SK-N-SH (cell line): ENCODE measurements around the gene ISG20. TPM values are rescaled to one million over a fixed set of nuclear protein-coding genes. Genes with fewer than 3 reads are reported as not detected.

Experiments
- CTCF ChIA-PET: fragments of 300-600, 350-600 bp; formaldehyde crosslinking; extraction: SDS; loops from one replicate; lab custom pipeline; 2021; lab: Yijun Ruan, JAX
- POLR2A ChIA-PET: fragments of 350-600 bp; sonication (Branson Sonifier 250); formaldehyde crosslinking; extraction: SDS; loops from one replicate; lab custom pipeline; 2020; ENCODE audit warnings: antibody characterized with exemption, inconsistent platforms; lab: Yijun Ruan, JAX
- DNase-seq: peaks from one replicate; pipeline ENCODE4 v3.0.0; 2012
- H2AFZ ChIP-seq: fragments of 200-600 bp; sonication (generic); 2 replicates; pipeline ENCODE4 v1.8.1; 2016; ENCODE audit warnings: antibody characterized with exemption, mild to moderate bottlenecking, low read depth
- H3F3A ChIP-seq: fragments of 200-600 bp; sonication (generic); replicated peaks from 2 replicates; pipeline ENCODE3; 2016; ENCODE audit warnings: antibody characterized with exemption, mild to moderate bottlenecking; ENCODE audit not compliant: insufficient read depth
- H3K27ac ChIP-seq, 2 experiments: fragments of 200-500 bp in 1 of 2; fragments of 200-600 bp in 1 of 2; sonication (Bioruptor generic) in 1 of 2; sonication (generic), shearing (Covaris generic) in 1 of 2; 2 replicates each; pipeline versions ENCODE4 v1.5.1 to v1.6.1; 2014 to 2016; ENCODE audit warnings: low read depth in 2 of 2, inconsistent platforms in 1 of 2, low read length in 1 of 2, mild to moderate bottlenecking in 1 of 2, mixed read lengths in 1 of 2
- H3K27me3 ChIP-seq: fragments of 200-600 bp; sonication (generic), shearing (Covaris generic); 2 replicates; pipeline ENCODE4 v1.6.1; 2016; ENCODE audit warnings: mixed run types; ENCODE audit not compliant: insufficient read depth
- H3K36me3 ChIP-seq, 2 experiments: fragments of 200-500 bp in 1 of 2; fragments of 200-600 bp in 1 of 2; sonication (Bioruptor generic) in 1 of 2; sonication (generic) in 1 of 2; replicated peaks in 1 of 2; 2 replicates each; pipeline versions ENCODE3 to v1.5.1; 2014 to 2016; ENCODE audit warnings: low read length in 1 of 2, mild to moderate bottlenecking in 1 of 2; ENCODE audit not compliant: insufficient read depth in 2 of 2, control insufficient read depth in 1 of 2
- H3K4me1 ChIP-seq, 2 experiments: fragments of 200-500 bp in 1 of 2; fragments of 200-600 bp in 1 of 2; sonication (Bioruptor generic) in 1 of 2; sonication (generic), shearing (Covaris generic) in 1 of 2; 2 replicates each; pipeline versions ENCODE4 v1.5.1 to v1.6.1; 2014 to 2016; ENCODE audit warnings: low read depth in 1 of 2, low read length in 1 of 2, mixed run types in 1 of 2; ENCODE audit not compliant: insufficient read depth in 2 of 2, control insufficient read depth in 1 of 2
- H3K4me2 ChIP-seq: fragments of 200-600 bp; sonication (generic), shearing (Covaris generic); 2 replicates; pipeline ENCODE4 v1.6.1; 2017; ENCODE audit warnings: mixed run types
- H3K4me3 ChIP-seq, 2 experiments: fragments of 200-500 bp in 1 of 2; fragments of 200-600 bp in 1 of 2; sonication (Bioruptor generic) in 1 of 2; sonication (generic), shearing (Covaris generic) in 1 of 2; 2 replicates each; pipeline versions ENCODE4 v1.5.1 to v1.8.1; 2014 to 2016; ENCODE audit warnings: low read depth in 2 of 2, inconsistent platforms in 1 of 2, low read length in 1 of 2, mild to moderate bottlenecking in 1 of 2, mixed read lengths in 1 of 2, moderate library complexity in 1 of 2
- H3K79me2 ChIP-seq: fragments of 200-600 bp; sonication (generic); 2 replicates; pipeline ENCODE4 v1.8.1; 2017; ENCODE audit warnings: mild to moderate bottlenecking; ENCODE audit not compliant: insufficient read depth
- H3K9ac ChIP-seq: fragments of 200-600 bp; sonication (generic); 2 replicates; pipeline ENCODE4 v1.6.1; 2017; ENCODE audit warnings: mixed run types
- H3K9me2 ChIP-seq: fragments of 200-600 bp; sonication (generic); 2 replicates; pipeline ENCODE4 v1.6.1; 2017; ENCODE audit warnings: mixed run types
- H3K9me3 ChIP-seq: fragments of 200-600 bp; sonication (generic); 2 replicates; pipeline ENCODE4 v1.6.1; 2017; ENCODE audit warnings: mixed run types, mild to moderate bottlenecking, moderate library complexity
- H4K20me1 ChIP-seq: fragments of 200-600 bp; sonication (generic); 2 replicates; pipeline ENCODE4 v1.6.1; 2017; ENCODE audit warnings: mild to moderate bottlenecking, mixed run types; ENCODE audit not compliant: insufficient read depth
- ELF1 ChIP-seq: IDR thresholded peaks from 2 replicates; pipeline ENCODE4 v1.4.0; 2012
- EZH2phosphoT487 ChIP-seq: fragments of 200-600 bp; sonication (generic); IDR thresholded peaks from 2 replicates; pipeline ENCODE4 v1.6.1; 2017; ENCODE audit warnings: low read depth, mixed run types, mild to moderate bottlenecking, antibody characterized with exemption, moderate library complexity, borderline replicate concordance
- FOSL2 ChIP-seq: IDR thresholded peaks from 2 replicates; pipeline ENCODE4 v1.4.0; 2012; ENCODE audit warnings: low read depth, mild to moderate bottlenecking, moderate library complexity, borderline replicate concordance
- FOXJ3 ChIP-seq: sonication (generic); formaldehyde crosslinking; IDR thresholded peaks from 2 replicates; pipeline ENCODE4 v1.5.1; 2020; ENCODE audit warnings: mild to moderate bottlenecking, missing genetic modification reagents
- FOXM1 ChIP-seq: IDR thresholded peaks from 2 replicates; pipeline ENCODE4 v1.4.0; 2012; ENCODE audit warnings: low read depth, mild to moderate bottlenecking
- MXI1 ChIP-seq: IDR thresholded peaks from 2 replicates; pipeline ENCODE4 v1.6.1; 2012; ENCODE audit warnings: mild to moderate bottlenecking, low read depth, low read length, improper control_type of control experiment
- NFIC ChIP-seq: IDR thresholded peaks from 2 replicates; pipeline ENCODE4 v1.4.0; 2012; ENCODE audit warnings: borderline replicate concordance
- POLR2AphosphoS5 ChIP-seq: IDR thresholded peaks from 2 replicates; pipeline ENCODE4 v1.6.1; 2012; ENCODE audit warnings: low read depth, low read length
- RAD21 ChIP-seq: IDR thresholded peaks from 2 replicates; pipeline ENCODE4 v1.6.1; 2012; ENCODE audit warnings: mild to moderate bottlenecking, low read length
- RFX5 ChIP-seq: IDR thresholded peaks from 2 replicates; pipeline ENCODE4 v1.6.1; 2012; ENCODE audit warnings: mild to moderate bottlenecking, improper control_type of control experiment, low read length
- SMC3 ChIP-seq: IDR thresholded peaks from 2 replicates; pipeline ENCODE4 v1.6.1; 2012; ENCODE audit warnings: low read depth, low read length, improper control_type of control experiment
- WGBS: methylation state at CpG from one replicate; pipeline ENCODE4 v1.1.6; 2017; ENCODE audit warnings: low lambda C conversion rate; 5-methylcytosine and 5-hydroxymethylcytosine counted together
- polyA plus RNA-seq, 3 experiments: library from polyadenylated mRNA; depleted of rRNA; stranded (reverse); fragments of >200 nt; gene quantifications; 2 replicates each; pipeline ENCODE4 v1.2.3, GENCODE V29; 2012
- TF ChIP-seq, protein P1 (sequence below): fragments of 150-350 bp; IDR thresholded peaks from 2 replicates; pipeline ENCODE4 v1.6.1; 2016; ENCODE audit warnings: mild to moderate bottlenecking, low read depth, low read length
- TF ChIP-seq, protein P2 (sequence below): fragments of 200-600 bp; sonication (generic); IDR thresholded peaks from 2 replicates; pipeline ENCODE4 v1.6.1; 2017; ENCODE audit warnings: antibody characterized with exemption, mild to moderate bottlenecking, moderate library complexity
- TF ChIP-seq, protein P3 (sequence below): IDR thresholded peaks from 2 replicates; pipeline ENCODE4 v1.4.0; 2012; ENCODE audit warnings: low read depth, borderline replicate concordance
- TF ChIP-seq, protein P4 (sequence below): IDR thresholded peaks from 2 replicates; pipeline ENCODE4 v1.4.0; 2012; ENCODE audit warnings: low read depth, borderline replicate concordance
- TF ChIP-seq, protein P5 (sequence below): IDR thresholded peaks from 2 replicates; pipeline ENCODE4 v1.4.0; 2012; ENCODE audit warnings: low read depth
- TF ChIP-seq, protein P6 (sequence below): fragments of 150-350 bp; IDR thresholded peaks from 2 replicates; pipeline ENCODE4 v1.6.1; 2017; ENCODE audit warnings: antibody characterized with exemption, low read length, low read depth, borderline replicate concordance

ISG20 gene
- polyA plus RNA-seq, 1 of the 3 experiments (the other 2 are of a cell fraction): 2.0 TPM

DNA sequence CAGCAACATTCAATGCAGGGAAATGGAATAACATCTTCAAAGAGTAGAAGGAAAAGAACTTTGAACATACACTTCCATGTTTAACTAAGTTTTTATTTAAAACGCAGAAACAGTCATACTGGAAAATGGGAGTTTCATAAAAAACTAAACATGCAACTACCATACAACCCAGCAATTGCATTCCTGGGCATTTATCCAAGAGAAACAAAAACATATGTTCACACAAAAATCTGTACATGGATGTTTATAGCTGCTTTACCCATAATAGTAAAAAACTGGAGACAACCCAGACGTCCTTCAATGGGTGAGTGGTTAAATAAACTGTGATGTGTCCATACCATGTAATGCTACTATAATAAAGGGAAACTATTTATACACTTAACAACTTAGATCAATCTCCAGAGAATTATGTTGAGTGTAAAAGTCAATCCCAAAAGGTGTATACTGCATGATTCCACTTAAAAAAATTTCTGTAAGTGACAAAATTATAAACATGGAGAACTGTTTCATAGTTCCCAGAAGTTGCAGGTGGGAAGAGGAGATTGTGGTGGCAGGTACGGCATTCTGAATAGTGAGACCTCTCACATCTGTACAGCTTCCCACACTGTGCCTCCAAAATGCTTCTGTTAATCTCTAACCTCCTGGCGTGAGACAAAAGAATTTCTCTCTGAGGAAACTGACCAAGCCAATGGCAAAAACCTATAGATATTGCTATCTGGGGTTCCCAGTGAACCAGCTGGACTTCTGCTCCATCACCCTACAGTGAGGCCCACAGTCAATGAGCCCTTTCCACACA lies 23.1 kb downstream of the ISG20 start:
- H3K4me2 ChIP-seq: no peak overlapping the region
- no peak for TF ChIP-seq MXI1
- TF ChIP-seq, protein P1, sequence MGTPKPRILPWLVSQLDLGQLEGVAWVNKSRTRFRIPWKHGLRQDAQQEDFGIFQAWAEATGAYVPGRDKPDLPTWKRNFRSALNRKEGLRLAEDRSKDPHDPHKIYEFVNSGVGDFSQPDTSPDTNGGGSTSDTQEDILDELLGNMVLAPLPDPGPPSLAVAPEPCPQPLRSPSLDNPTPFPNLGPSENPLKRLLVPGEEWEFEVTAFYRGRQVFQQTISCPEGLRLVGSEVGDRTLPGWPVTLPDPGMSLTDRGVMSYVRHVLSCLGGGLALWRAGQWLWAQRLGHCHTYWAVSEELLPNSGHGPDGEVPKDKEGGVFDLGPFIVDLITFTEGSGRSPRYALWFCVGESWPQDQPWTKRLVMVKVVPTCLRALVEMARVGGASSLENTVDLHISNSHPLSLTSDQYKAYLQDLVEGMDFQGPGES: no peak
- TF ChIP-seq, protein P2, sequence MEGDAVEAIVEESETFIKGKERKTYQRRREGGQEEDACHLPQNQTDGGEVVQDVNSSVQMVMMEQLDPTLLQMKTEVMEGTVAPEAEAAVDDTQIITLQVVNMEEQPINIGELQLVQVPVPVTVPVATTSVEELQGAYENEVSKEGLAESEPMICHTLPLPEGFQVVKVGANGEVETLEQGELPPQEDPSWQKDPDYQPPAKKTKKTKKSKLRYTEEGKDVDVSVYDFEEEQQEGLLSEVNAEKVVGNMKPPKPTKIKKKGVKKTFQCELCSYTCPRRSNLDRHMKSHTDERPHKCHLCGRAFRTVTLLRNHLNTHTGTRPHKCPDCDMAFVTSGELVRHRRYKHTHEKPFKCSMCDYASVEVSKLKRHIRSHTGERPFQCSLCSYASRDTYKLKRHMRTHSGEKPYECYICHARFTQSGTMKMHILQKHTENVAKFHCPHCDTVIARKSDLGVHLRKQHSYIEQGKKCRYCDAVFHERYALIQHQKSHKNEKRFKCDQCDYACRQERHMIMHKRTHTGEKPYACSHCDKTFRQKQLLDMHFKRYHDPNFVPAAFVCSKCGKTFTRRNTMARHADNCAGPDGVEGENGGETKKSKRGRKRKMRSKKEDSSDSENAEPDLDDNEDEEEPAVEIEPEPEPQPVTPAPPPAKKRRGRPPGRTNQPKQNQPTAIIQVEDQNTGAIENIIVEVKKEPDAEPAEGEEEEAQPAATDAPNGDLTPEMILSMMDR: no peak
- no peak for TF ChIP-seq FOXM1
- no peak for TF ChIP-seq ELF1
- no peak for TF ChIP-seq POLR2AphosphoS5
- TF ChIP-seq EZH2phosphoT487: no peak
- TF ChIP-seq, protein P3, sequence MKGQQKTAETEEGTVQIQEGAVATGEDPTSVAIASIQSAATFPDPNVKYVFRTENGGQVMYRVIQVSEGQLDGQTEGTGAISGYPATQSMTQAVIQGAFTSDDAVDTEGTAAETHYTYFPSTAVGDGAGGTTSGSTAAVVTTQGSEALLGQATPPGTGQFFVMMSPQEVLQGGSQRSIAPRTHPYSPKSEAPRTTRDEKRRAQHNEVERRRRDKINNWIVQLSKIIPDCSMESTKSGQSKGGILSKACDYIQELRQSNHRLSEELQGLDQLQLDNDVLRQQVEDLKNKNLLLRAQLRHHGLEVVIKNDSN: no peak
- no peak for TF ChIP-seq SMC3
- TF ChIP-seq, protein P4, sequence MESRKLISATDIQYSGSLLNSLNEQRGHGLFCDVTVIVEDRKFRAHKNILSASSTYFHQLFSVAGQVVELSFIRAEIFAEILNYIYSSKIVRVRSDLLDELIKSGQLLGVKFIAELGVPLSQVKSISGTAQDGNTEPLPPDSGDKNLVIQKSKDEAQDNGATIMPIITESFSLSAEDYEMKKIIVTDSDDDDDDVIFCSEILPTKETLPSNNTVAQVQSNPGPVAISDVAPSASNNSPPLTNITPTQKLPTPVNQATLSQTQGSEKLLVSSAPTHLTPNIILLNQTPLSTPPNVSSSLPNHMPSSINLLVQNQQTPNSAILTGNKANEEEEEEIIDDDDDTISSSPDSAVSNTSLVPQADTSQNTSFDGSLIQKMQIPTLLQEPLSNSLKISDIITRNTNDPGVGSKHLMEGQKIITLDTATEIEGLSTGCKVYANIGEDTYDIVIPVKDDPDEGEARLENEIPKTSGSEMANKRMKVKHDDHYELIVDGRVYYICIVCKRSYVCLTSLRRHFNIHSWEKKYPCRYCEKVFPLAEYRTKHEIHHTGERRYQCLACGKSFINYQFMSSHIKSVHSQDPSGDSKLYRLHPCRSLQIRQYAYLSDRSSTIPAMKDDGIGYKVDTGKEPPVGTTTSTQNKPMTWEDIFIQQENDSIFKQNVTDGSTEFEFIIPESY: no peak
- TF ChIP-seq NFIC: no peak
- TF ChIP-seq, protein P5, sequence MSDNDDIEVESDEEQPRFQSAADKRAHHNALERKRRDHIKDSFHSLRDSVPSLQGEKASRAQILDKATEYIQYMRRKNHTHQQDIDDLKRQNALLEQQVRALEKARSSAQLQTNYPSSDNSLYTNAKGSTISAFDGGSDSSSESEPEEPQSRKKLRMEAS: no peak
- TF ChIP-seq FOSL2: no peak
- TF ChIP-seq FOXJ3: no peak
- TF ChIP-seq RFX5: no peak
- no peak for TF ChIP-seq RAD21
- TF ChIP-seq, protein P6, sequence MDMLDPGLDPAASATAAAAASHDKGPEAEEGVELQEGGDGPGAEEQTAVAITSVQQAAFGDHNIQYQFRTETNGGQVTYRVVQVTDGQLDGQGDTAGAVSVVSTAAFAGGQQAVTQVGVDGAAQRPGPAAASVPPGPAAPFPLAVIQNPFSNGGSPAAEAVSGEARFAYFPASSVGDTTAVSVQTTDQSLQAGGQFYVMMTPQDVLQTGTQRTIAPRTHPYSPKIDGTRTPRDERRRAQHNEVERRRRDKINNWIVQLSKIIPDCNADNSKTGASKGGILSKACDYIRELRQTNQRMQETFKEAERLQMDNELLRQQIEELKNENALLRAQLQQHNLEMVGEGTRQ: no peak
- WGBS: 30% methylated on average over 4 of the region's 4 CpGs

More for the DNA sequence above, 23.1 kb downstream of the ISG20 start:
- Histone ChIP-seq H3F3A (peaks cover 7% of the 10 kb centered on the region), H3K4me3 (no peak overlapping the region), H3K9ac (no peak overlapping the region), H3K9me3 (no peaks in the 10 kb centered on the region), H3K27me3 (no peaks in the 10 kb centered on the region), H2AFZ (no peak overlapping the region), H4K20me1 (no peaks in the 10 kb centered on the region), H3K9me2 (no peaks in the 10 kb centered on the region), H3K79me2 (no peaks in the 10 kb centered on the region), H3K36me3 (no peaks in the 10 kb centered on the region), H3K4me1 (peaks cover 0 to 3% of the 10 kb centered on the region in 2 experiments; a peak in 1 of 4 replicates), H3K27ac (peak overlapping the region in 1 of 2 experiments; percentile 52; a peak in 2 of 4 replicates)
- POLR2A ChIA-PET: no interaction called here
- CTCF ChIA-PET: no interaction called here
- DNase-seq: no peak
